Stimulated activated CD4-positive, alpha-beta T cell treated with anti-CD3 and anti-CD28 coated beads, Interleukin-2, amount 100 ng/mL, for 4 hours (primary cell): ENCODE measurements around the gene DMBT1.

ENCODE experiments used
- DNase-seq: peaks from one replicate; pipeline ENCODE4 v3.0.0-alpha.2; 2020; ENCODE audit warnings: low read depth

DMBT1 gene

DNA sequence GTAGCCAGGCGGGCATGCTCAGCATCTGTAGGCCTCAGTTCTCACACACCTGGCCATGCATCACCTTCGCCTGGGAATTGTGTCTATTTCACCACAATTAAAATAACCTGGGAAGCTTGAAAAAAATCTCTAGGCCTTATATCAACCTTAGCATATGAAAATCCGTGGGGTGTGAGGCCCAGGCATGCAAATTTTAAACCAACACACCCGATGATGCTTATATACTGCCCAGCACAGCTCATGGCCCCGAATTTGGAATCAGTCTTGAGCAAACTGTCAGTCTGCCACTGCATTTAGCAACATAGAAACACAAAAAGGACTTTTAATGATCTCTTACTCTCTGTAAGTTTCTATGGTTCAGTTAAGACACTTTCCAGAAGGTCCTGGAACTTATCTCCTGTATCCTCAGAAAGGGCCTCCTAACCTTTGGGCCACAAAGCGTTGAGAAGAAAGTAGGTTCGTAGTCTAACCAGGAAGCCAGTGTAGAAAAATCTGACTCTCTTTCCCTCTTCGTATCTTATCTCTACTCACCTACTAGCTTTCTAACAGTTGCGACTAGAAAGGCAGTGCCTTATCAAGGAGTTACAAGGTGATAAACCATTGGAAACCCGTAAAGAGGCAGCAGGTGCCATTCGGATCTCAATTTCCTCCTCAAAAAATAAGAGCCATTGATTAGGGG, 12.0 kb upstream of the DMBT1 start:
- DNase-seq, result no peak

DNA sequence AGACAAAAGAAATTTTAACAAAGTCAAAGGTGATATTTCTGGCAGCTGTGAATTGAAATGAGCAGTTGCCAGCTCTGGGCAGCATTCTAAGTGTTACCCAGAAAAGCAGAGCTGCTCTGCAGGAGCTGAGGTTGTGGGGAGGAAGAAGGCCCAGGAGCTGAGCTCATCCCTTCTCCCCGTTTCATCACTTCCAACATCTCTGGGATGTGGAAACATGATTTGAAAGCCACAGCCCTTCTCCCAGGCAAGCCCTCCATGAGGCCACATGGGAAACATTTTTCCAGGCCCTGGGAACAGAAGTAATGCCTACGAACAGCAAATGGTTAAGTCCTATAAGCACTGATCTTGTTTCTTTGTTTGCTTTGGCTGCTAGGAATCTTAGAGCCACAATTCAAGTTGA, 10.9 kb upstream of the DMBT1 start:
- no peak for DNase-seq

DNA sequence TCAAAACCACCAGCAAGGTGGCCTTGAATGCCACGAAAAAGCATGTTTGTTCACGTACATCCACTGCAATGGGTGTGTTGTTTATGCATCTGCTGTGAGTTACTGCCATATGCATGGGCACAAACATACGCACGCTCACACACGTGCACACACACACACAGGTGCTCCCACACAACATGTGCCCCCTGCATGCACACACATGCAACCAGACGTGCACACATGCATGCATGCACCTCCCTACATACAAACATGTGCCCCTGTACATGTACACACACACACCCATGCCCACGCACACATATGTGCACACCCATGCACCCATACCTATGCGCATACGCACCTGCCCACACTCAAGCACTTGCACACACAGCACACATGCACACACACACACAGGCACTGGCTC, 10.1 kb upstream of the DMBT1 start:
- DNase-seq, result no peak

DNA sequence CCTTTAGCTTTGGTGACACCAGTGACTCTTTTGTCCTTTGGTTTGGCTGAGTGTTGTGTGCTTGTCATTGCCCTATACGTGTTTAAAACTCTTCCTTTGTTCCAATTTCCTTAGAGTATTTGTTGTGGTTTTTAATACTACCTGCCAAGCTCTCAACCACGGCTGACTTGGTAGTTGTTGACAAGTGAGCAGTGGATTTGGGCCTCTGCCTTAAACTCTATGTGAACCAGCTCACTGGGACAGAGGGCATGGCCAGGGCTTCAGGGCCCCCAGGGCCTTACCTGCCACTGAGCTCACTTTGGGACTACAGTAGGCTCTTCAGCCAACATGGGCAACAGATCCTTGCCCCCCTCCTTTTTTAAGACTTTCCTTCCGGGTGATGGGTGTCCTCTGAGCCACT, 9.6 kb upstream of the DMBT1 start:
- DNase-seq, result no peak

DNA sequence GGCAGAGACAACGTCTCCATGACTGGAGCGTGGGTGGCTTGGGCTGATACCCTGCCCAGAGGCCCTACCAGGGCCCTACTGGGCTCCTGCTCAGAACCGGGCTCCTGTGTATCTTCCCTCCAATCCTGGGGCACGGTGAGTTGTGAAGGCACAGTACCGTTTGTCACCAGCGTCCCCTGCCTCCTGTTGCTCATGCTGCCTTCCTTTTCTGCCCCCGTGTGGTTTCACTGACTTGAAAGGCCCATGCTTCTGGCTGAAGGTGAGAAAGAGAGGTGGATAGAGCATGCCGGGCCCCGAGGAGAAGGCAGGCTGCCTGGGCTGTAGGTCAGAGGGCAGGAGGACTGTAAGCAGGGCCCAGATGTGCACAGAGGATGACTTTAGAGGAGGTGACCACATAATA, 9.1 kb upstream of the DMBT1 start:
- peak; percentile 16 for DNase-seq

DNA sequence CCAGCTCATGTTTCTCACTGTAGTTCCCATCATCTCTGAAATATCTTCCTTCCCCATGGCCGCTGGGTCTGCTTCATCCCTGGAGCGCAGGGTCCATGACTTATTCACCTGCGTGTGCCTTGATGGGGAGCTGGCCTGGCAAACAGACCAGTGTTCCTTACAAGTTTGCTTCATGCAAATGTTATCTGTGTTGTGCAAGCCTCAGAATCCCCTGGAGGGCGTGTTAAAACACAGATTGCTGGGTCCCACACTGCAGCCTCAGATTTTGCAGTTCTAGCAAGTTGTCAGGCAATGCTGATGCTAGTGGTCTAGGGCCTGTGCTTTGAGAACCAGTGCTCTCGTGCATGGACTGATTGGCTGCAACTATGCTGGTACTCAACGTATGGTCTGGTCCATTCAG, 7.2 kb upstream of the DMBT1 start:
- DNase-seq, result no peak

DNA sequence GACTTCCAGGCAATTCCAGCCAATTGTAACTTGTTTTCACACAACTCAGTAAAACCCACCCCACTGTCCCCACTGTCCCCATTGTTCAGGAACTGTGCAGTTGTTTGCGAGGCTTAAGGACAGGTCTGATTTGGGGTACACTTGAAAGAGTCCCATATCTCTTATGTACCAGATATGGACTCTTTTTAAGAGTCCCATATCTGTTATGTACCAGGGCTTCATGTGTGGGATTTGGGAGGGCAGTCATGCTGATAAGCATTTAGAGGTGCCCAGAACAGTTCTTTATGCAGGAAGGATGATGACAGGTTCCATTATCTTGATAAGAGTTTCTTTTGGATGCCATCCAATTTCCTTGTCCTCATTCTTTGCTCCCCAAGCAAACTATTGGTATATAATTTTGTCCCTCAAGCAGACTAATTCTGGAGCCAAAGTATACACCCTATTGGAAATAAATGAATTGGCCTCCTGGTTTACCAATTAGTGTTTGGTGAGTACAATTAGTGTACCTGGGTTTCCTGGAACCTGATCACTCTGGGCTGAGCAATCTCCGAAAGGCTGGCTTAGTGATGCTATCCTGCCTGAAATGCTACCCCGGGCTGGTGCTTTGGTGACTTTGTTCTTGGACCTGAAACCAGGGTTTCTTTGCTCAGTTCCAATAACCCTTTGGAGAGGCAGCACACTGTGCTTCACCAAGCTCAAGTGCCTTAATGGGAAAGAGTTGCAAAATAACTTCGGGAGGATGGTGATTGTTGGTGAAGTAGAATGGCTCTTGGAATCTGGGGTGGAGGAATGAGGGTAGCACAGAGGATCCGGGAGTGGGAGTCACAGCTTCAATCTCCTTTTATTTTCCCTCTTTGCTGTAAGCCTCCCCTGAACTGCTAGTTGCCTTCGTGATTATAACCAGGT, 6.2 kb upstream of the DMBT1 start:
- no peak for DNase-seq

DNA sequence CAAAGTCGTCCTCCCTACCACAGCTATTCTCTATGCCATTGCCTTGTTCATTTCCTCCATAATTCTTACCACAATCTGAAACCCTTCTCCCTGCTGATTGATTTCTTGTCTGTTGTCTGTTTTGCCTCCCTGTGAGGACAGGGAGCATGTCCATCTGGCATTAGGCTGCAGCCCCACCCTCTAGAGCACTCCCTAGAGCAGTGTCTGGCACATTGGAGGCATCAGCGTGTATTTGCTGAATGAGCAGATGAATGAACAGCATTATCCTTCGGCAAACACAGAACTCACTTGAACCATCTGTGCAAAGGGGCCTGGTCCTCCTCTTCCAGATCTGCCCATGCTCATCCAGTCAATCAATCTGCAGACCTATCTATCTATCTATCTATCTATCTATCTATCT, 5.1 kb upstream of the DMBT1 start:
- DNase-seq, result no peak

DNA sequence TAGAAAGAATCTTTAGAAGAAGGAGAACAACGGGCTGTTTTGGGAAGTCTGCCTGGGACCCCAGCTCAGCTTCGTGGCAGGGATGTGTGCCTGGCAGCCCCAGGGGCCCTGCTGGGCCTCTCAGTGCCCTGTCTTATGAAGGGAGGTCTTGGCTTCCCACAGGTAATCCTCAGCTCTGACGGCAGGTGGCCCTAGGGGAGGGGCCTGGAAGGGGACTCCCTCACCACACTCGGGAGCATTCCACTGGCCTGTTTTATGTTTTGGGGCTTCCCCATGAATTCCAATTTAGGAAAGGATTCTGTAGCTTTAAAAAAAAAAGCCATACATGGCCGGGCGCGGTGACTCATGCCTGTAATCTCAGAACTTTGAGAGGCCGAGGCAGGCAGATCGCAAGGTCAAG, 3.0 kb upstream of the DMBT1 start:
- DNase-seq, result no peak

DNA sequence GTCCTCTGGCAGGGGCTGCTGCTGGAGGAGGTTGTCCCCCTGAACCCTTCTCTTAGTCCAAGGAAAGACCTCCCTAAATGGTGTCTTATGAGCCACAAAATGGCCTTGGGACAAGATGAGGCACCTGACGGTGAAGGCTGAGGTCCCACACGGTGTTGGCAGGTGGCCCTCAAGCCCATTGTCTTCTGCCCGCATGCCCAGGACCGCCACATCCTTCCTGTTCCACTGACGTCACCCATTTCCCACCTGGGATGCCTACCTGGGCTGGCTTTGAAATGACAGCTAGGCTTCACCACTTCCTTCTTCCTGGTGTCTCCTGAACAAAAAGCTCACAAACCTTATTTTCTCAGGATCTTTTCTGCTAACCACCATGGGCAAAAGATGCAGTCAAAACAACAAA, 2.1 kb upstream of the DMBT1 start:
- no peak for DNase-seq

DNA sequence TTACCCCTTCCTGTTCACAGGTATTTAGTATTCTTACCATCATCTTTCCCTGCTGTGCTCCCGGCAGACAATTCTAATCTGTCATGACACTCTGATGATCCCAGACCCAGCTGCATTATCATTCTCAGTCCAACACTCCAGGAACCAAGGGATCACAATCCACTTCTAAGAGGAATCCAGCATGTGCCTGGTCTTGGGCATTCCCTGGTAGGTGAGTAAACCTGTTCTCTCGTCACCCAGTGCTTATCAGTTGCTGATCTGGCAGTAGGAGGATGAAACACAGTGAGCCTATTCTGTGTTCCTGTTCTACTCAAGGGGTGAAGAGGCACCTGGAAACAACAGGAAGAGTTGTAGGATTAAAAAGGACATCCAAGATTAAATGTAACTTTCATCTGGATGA, 1.3 kb upstream of the DMBT1 start:
- DNase-seq, result no peak

DNA sequence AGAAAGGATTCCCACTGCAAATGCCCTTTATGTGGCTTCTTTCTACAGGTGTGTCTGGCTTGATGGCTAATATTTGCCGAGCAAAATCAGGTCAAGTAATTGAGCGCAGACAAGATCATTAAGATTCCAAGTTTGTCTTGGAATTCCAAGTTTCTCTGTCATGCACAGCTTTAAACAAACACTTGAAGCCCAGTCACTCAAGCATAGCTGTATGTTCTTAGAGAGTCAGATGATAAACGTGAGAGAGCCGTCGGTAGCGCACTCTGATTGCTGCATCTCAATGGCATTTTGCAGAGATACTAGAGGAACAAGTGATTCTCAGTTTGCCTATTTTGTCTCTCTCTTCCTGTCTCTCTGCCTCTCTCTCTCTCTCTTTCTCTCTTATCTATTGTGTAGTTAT, 658 bp downstream of the DMBT1 start:
- no peak for DNase-seq

DNA sequence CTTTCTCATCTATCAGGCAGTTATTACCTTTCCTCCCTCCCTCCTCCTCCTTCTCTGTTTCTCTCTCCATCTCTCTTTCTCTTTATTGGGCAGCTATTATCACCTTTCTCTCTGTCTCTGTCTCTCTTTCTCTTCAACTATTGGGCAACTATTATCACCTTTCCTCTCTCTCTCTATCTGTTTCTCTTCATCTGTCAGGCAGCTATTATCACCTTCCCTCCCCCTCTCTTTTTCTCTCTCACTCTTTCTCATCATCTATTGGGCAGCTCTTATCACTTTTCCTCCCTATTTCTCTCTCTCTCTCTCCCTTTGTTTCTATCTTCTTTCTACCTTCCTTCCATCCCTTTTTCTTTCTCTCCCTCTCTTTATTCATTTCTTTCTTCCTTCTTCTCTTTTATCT, 1.2 kb downstream of the DMBT1 start:
- no peak for DNase-seq

DNA sequence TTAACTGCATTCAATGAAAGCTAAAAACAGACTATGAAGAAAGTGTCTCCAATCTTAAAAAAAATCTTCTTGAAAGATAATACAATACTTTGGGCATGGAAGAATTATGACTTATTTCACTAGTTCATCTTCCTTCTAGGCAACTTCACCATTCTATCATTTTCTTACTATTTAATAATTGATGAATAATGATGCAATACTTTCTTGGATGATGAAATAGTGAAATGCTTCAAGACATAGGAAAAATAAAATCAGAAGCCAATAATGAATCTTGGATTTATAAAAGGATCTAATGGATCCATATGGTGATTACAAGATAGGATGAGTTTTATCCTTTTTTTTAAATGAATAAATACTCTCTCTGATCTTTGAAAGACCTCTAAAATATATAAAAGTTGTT, 4.4 kb downstream of the DMBT1 start:
- DNase-seq, result no peak

DNA sequence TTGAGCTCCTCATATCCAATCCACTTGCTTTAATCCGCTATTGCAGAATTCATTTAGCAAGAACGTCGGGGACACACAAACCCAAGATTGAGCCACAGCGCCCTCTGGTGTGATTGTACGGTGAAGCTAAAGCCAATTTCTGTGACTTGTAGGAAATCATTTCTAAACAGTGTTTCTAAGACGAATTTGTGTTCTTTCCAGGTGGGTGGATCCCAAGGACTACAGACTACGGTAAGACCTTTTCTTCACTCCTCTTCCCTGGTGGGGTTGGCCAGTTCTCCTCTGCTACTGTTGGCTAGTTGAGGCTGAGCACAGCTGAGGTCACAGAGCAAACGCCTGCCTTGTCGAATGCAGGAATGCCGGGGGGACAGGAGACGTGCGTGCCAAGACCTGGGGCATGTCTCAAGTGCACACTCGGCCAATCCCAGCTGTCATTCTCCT, 5.2 kb downstream of the DMBT1 start:
- peak; percentile 33 for DNase-seq

DNA sequence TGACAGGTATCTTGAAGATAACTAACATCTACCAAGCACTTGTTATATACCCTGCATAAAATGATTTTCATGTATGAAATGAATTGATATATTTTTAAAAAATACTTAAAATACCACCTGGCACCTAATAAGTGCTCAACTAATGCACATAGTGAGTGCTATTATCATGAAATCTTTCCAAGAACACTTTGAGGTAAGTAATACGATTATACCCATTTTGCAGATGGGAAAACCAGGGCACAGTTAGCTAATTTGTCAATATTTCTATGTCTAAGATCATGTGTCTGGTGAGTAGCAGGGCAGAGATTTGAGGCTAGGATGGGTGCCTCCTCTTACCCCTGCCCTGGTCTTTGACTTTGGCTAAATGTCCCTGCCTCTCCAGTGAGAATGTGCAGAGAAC, 6.1 kb downstream of the DMBT1 start:
- DNase-seq, result no peak

DNA sequence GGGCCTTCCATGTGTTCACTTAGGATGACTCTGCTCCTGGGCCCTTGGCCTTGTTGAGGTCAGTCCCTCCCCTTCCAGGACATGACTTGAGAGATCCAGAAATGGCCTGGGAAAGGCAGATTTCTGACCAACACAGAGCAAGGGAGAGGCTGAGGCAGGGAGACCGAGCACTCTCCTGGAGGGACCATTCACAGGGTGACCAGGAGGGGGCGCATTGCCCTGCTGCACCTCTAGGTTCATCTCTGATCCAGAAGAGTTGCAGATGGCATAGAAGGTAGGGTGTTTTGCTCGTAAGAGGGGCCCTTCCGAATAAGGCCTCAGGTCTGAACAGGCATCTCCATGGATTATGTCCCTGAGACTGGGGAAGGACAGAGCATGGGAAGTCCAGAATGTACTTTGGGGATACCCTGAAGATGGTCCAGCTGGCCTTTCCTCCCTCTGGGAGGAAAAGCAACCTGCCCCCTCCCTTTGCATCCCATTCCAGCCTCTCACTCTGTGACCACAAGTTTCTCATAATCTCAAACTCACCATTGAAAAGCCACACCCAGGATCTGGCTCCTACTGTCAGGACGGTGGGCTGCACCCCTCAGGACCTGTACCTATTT, 6.6 kb downstream of the DMBT1 start:
- DNase-seq, result no peak

DNA sequence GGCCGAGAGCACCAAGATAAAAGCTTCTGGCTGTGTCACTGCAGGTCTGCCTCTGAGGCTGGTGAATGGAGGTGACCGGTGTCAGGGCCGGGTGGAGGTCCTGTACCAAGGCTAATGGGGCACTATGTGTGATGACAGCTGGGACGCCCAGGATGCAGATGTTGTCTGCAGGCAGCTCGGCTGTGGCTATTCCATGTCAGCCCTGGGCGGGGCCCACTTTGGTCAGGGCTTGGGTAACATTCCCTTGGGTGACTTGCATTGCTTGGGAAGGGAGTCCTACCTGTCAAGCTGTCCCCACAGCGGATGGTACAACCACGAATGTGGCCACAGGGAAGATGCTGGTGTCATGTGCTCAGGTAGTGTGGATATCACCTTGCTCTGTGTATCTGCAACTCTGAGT, 8.0 kb downstream of the DMBT1 start:
- no peak for DNase-seq

DNA sequence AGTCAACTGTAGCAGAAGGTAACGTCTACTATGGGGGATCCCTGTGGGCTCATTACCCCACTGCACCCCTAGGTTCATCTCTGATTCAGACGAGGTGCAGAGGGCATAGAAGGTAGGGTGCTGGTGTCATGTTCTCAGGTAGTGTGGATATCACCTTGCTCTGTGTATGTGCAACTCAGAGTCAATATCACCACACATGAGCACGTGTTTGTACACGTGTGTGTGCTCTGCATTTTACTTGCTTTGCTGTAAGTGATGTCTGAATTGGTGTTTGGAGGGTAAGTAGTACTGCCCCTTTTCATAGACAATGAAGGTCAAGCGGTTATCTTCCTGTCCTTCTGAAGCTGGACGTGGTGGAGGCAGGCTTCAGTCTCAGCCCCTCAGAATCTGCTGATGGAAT, 10.4 kb downstream of the DMBT1 start:
- no peak for DNase-seq

DNA sequence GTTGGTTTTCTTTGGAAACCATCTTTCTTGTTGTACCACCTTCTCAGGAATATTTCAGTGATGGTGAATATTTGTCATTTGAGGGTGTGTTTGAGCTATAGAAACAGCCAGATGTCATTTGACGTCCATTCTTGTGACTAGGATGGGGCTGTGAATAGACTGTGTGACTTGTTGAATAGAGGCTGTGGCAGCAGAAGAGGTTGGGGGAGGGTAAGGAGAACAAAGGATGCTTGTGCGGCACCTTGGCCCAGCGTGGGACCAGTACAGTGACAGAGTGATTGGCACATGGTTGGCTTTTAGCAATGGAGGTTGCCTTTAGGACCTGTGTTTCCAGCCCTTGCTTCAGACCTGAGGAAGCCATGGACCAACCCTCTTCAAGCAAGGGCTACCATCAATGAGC, 11.3 kb downstream of the DMBT1 start:
- DNase-seq, result no peak

DNA sequence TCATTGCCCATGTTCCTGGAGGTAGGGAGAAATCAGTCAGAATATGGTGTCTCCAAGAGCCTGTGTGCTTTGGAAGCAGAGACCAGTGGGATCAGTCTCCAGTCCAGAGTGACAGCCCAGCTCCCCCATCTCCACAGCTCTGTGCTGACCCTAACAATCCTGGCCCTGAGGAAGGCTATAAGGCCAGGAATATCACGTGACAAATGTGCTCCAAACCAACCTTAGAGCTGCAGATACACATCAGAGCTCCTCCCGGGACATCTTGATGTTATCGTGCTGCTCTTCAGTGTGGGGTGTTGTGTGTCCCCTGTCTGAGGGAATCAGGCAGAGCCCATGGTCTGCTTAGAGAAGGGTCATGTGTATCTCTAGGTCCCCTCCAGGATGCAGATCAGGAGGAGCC, 15.2 kb downstream of the DMBT1 start:
- DNase-seq, result no peak

DNA sequence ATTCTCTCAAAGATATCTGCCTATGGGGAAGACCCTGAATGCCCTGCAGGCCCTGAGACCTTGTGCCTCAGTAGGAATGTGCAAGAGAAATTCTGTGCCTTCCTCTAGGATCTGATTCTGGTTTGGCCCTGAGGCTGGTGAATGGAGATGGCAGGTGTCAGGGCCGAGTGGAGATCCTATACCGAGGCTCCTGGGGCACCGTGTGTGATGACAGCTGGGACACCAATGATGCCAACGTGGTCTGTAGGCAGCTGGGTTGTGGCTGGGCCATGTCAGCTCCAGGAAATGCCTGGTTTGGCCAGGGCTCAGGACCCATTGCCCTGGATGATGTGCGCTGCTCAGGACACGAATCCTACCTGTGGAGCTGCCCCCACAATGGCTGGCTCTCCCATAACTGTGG, 15.7 kb downstream of the DMBT1 start:
- no peak for DNase-seq

DNA sequence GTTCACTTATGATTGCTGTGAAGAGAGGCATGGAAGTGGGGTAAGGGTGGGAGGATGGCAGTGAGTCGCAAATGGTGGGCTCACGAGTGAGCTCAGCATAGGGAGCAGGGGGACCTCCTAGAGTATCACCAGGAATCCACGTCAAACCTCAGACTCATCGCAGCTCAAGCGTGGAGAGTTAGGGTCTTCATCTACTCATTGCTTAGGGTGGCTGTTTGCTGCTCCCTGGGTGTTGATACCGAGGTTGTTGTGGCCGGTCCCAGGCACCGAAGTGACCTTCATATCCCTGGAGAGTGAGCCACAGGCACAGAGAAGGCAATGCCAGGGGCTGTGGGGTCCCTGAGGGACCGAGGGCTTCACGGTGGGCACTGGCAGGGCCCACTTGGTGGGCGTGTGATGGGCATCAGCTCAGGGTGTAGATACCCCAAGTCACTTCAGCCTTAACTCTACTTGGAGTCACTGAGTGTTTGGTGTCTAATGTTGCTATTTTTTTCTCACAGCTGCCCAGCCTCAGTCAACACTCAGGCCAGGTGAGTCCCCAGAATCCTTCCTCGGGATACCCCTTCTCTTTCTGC, 16.8 kb downstream of the DMBT1 start:
- DNase-seq, result no peak
